Activated CD4-positive, CD25-positive, alpha-beta regulatory T cell (primary cell): ENCODE results near the gene RALGAPB.
"Not testable (repeated sequence)": the region's sequence is repeated elsewhere in the genome, so short reads cannot be mapped to it uniquely, and the experiment has no call there.

ENCODE experiments used
- DNase-seq, 4 experiments: peaks; one replicate each; lab custom pipeline; 2025; lab: John Stamatoyannopoulos, UW

RALGAPB gene

GRCh38 chr20:38447251-38447661, 25.4 kb upstream of the RALGAPB start:
- DNase-seq: no peak

DNA sequence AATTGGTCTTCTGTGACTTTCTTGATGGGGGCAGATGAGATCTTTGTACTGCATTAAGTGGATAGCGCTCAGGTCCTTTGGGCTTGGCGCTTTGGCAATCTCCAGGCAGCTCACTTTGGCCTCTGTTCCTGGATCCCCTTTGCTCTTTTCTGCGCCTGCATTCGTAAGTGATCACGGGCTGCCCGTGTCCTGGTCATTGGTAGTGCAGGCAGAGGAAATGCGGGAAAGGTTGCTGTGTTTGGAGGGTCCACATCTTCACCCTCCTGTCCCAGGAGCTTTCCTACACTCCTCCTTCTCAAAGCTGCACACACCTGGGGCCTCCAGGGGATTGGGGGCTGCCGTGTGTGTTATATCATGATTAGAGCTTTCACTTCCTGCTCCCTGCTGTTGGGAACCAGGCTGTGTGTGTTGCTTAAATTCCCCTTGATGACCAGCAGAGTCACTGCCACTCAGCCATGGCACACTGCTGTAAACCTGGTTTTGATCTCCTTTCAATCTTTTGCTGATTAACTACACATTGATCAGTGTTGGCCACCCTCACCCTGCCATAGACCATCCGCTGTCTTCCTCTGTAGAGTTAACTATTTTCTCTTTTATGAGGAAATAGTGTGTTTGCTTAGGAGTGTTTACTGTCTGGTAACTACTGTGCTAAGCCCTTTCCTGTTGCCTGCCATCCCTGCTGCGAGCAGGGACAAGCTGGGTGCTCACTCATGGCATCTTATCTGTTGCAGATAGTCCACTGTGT, 24.5 kb upstream of the RALGAPB start:
- no peak for DNase-seq

DNA sequence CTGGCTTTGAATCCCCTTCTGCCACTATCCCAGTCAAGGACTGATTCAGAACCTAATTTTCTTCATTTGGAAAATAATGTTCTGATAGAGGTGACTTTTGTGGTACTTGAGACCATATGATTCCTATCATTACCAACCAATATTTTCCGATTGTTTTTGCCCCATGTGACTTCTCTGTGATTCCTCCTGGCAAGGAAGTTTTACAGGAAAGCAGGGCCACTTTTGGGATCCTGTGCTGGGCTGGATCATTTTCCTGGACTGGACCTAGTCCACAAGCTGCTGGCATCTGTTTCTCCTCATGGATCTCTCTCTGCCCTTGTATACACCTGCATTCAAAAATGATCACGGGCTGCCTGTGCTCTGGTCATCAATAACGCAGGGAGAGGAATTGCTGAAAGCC, 23.6 kb upstream of the RALGAPB start:
- DNase-seq: no peak

- DNase-seq: no peak
Measured at GRCh38 chr20:38450412-38450975, 22.1 kb upstream of the RALGAPB start.

- DNase-seq: no peak
Measured at GRCh38 chr20:38452880-38453624, 19.6 kb upstream of the RALGAPB start.

DNA sequence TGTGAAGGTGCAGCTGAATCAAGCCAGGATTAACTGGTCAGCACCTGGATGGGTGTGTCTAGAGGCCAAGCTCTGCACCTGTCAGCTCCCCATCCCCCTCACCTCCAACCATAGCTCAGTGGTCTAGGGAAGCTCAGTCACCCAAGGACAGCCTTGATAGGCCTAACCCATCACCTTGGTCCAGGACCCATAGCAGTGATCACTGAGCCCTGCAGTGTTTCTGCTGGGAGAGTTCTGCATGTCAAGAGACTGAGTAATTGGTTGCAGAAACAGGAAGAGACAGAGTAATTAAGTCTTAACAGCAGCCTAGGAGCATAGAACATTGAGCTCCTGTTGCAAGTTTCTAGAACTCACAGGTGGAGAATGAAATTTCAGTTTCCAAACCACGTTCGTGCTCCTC, 18.7 kb upstream of the RALGAPB start:
- no peak for DNase-seq

GRCh38 chr20:38454556-38455473, 17.8 kb upstream of the RALGAPB start:
- DNase-seq: no peak

GRCh38 chr20:38458314-38458713, 14.3 kb upstream of the RALGAPB start:
- no peak for DNase-seq

- no peak for DNase-seq
Measured at GRCh38 chr20:38460040-38460623, 12.5 kb upstream of the RALGAPB start.

- not testable (repeated sequence) for DNase-seq
Measured at GRCh38 chr20:38460631-38461030, 12.0 kb upstream of the RALGAPB start.

DNA sequence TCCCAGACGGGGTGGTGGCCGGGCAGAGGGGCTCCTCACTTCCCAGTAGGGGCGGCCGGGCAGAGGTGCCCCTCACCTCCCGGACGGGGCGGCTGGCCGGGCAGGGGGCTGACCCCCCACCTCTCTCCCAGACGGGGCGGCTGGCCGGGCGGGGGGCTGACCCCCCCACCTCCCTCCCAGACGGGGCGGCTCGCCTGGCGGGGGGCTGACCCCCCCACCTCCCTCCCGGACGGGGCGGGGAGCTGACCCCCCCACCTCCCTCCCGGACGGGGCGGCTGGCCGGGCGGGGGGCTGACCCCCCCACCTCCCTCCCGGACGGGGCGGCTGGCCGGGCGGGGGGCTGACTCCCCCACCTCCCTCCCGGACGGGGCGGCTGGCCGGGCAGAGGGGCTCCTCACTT, 11.5 kb upstream of the RALGAPB start:
- not testable (repeated sequence) for DNase-seq

GRCh38 chr20:38461569-38461968, 11.1 kb upstream of the RALGAPB start:
- DNase-seq: not testable (repeated sequence)

- DNase-seq: no peak
Measured at GRCh38 chr20:38466171-38466570, 6.5 kb upstream of the RALGAPB start.

DNA sequence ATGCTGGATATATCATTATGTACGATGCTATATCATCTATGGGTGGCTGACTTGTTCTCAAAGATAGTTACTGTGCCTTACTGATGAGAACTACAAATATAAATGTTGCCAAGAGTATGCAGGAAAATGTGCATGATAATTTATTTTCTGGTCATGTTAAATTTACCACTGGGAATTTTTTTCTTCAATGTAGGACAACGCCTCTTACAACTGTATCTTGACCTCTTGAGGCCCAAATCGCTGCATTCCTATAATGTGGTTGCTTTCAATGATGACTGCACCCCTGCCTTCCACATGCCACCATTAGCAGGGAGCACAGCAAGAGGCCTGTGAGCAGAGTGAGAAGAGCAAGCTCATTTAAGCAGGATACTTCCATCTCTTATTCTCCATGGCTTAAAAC, 5.7 kb upstream of the RALGAPB start:
- no peak for DNase-seq

GRCh38 chr20:38471245-38471644, 1.4 kb upstream of the RALGAPB start:
- DNase-seq: no peak

DNA sequence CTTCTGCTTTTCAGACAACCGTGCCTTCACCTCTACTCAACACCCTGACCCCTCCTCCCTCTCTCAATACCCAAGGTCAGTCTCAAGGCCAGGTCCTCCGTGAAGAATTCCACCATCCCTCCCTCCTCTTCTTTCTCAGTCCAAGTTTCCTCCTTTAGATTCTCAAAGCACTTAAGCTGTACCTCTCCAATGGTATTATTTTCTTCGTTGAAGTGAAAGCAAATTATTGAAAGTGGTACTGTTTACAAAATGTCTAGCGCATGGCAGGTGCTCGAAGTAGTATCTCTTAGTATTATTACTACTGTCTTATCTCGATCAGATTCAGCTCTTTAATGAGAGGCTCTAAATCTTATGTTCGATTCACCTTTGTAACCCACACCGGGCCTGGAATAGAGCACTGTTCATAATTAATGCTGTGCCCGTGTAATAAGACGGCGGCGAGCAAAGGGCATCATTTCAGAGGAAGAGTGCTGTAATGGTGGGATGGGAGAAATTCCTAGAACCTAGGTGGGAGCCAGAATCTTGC, 593 bp upstream of the RALGAPB start:
- no peak for DNase-seq

- no peak for DNase-seq
Measured at GRCh38 chr20:38473367-38473795, 738 bp downstream of the RALGAPB start.

DNA sequence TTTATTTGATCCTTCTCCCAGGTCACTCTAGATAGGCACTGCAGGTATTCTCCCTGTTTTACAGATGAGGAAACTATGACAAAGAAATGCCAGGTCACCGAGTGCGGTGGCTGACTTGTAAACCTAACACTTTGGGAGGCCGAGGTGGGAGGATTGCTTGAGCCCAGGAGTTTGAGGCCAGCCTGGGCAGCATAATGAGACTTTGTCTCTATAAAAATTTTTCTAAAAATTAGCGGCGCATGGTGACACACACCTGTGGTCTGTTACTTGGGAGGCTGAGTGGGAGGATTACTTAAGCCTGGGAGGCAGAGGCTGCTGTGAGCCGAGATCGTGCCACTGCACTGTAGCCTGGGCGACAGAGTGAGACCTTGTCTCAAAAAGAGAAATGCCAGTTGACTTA, 5.1 kb downstream of the RALGAPB start:
- no peak for DNase-seq

GRCh38 chr20:38479596-38479995, 7.0 kb downstream of the RALGAPB start:
- no peak for DNase-seq

- no peak for DNase-seq
Measured at GRCh38 chr20:38485041-38485440, 12.4 kb downstream of the RALGAPB start.

DNA sequence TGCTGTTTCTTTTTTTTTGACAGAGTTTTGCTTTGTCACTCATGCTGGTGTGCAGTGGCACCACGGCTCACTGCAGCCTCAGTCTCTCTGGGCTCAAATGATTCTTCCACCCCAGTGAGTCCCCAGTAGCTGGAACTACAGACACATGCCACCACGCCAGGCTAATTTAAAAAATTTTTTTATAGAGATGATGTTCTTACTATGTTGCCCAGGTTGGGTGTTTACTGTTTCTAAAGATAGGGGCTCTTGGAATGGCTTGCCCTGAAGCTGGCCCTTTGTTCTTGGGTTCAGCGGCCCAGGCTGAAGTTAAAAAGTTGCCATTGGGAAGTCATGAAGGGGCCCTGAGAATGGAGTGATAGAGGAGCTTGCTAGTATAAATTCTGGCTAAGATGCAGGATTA, 16.5 kb downstream of the RALGAPB start:
- DNase-seq: no peak
